Loucy (cell line): Measurements from ENCODE around the gene RERE.
A peak's percentile ranks its signal among the peaks of the same experiment; 100 is the strongest.

Experiments used
- H2AFZ ChIP-seq: fragments of 200-600 bp; sonication (generic); 2 replicates; pipeline ENCODE4 v1.6.0; 2016; ENCODE audit warnings: antibody characterized with exemption, mild to moderate bottlenecking, low read length, moderate library complexity
- H3F3A ChIP-seq: fragments of 200-600 bp; 2 replicates; pipeline ENCODE4 v1.6.0; 2016; ENCODE audit warnings: antibody characterized with exemption, low read depth, mild to moderate bottlenecking
- H3K27me3 ChIP-seq: fragments of 200-600 bp; sonication (generic); 2 replicates; pipeline ENCODE4 v1.6.1; 2014; ENCODE audit warnings: low read length, mild to moderate bottlenecking; ENCODE audit not compliant: insufficient read depth, poor library complexity, severe bottlenecking
- H3K36me3 ChIP-seq: fragments of 200-600 bp; sonication (generic); 2 replicates; pipeline ENCODE4 v1.6.1; 2016; ENCODE audit warnings: low read length; ENCODE audit not compliant: insufficient read depth
- H3K4me1 ChIP-seq: fragments of 200-600 bp; sonication (generic); 2 replicates; pipeline ENCODE4 v1.5.1; 2014; ENCODE audit warnings: low read length, mild to moderate bottlenecking; ENCODE audit not compliant: insufficient read depth, poor library complexity, severe bottlenecking
- H3K4me2 ChIP-seq: fragments of 200-600 bp; sonication (generic); 2 replicates; pipeline ENCODE4 v1.6.0; 2014; ENCODE audit warnings: antibody characterized with exemption, low read length, low read depth, mild to moderate bottlenecking; ENCODE audit not compliant: poor library complexity, severe bottlenecking
- H3K4me3 ChIP-seq: fragments of 200-600 bp; sonication (generic); 2 replicates; pipeline ENCODE4 v1.5.1; 2014; ENCODE audit warnings: low read length, mild to moderate bottlenecking, mixed read lengths; ENCODE audit not compliant: poor library complexity, severe bottlenecking
- H3K79me2 ChIP-seq: fragments of 200-600 bp; sonication (generic); 2 replicates; pipeline ENCODE4 v1.6.1; 2014; ENCODE audit warnings: low read length; ENCODE audit not compliant: insufficient read depth
- H3K9ac ChIP-seq: fragments of 200-600 bp; sonication (generic); 2 replicates; pipeline ENCODE4 v1.6.0; 2014; ENCODE audit warnings: mild to moderate bottlenecking, low read depth, low read length, moderate library complexity; ENCODE audit not compliant: poor library complexity, severe bottlenecking
- H3K9me2 ChIP-seq: fragments of 200-600 bp; sonication (generic); replicated peaks from 2 replicates; pipeline ENCODE4 v1.6.1; 2016; ENCODE audit warnings: low read depth, low read length, mixed read lengths
- H3K9me3 ChIP-seq: fragments of 200-600 bp; sonication (generic); 2 replicates; pipeline ENCODE4 v1.6.1; 2014; ENCODE audit warnings: mild to moderate bottlenecking, antibody characterized with exemption, low read length, low read depth; ENCODE audit not compliant: insufficient read depth
- H4K20me1 ChIP-seq: fragments of 200-600 bp; sonication (generic); 2 replicates; pipeline ENCODE4 v1.6.0; 2014; ENCODE audit warnings: antibody characterized with exemption, low read length, mild to moderate bottlenecking; ENCODE audit not compliant: insufficient read depth, poor library complexity, severe bottlenecking
- CTCF ChIP-seq: fragments of 200-600 bp; sonication (generic); conservative IDR thresholded peaks from 2 replicates; pipeline ENCODE4 v1.5.1; 2014; ENCODE audit warnings: mild to moderate bottlenecking, antibody characterized with exemption, low read length
- EZH2phosphoT487 ChIP-seq: fragments of 200-600 bp; IDR thresholded peaks from 2 replicates; pipeline ENCODE4 v1.6.1; 2018; ENCODE audit warnings: antibody characterized with exemption, mild to moderate bottlenecking, moderate library complexity, borderline replicate concordance

Gene RERE

GRCh38 chr1:8797216-8797615 is 20.2 kb downstream of the RERE start:
- peak overlapping the region; percentile 2 for H3K4me2 ChIP-seq
- H3K4me1 ChIP-seq, result peaks cover 14% of the 10 kb centered on the region
- H3K9me3 ChIP-seq, result no peaks in the 10 kb centered on the region

GRCh38 chr1:8796812-8797211 is 20.6 kb downstream of the RERE start:
- no peaks in the 10 kb centered on the region for H3K9me3 ChIP-seq
- H3K27me3 ChIP-seq, result no peaks in the 10 kb centered on the region
- peak overlapping the region; percentile 2 for H3K4me2 ChIP-seq
- peaks cover 2% of the 10 kb centered on the region for H4K20me1 ChIP-seq
- TF ChIP-seq CTCF, result no peak
- TF ChIP-seq EZH2phosphoT487, result no peak
- no peak overlapping the region for H3K9ac ChIP-seq
- 0 out of 2 replicates have a peak, but pooled peaks cover 3% of the 10 kb centered on the region for H3K36me3 ChIP-seq
- no peaks in the 10 kb centered on the region for H3F3A ChIP-seq
- H3K9me2 ChIP-seq, result no peaks in the 10 kb centered on the region
- peaks cover 14% of the 10 kb centered on the region for H3K4me1 ChIP-seq
- H3K4me3 ChIP-seq, result no peak overlapping the region
- no peak overlapping the region for H2AFZ ChIP-seq
- H3K79me2 ChIP-seq, result peaks cover 61% of the 10 kb centered on the region; the same call in 1 of the 2 replicates

More at GRCh38 chr1:8797216-8797615, 20.2 kb downstream of the RERE start:
- peaks cover 2% of the 10 kb centered on the region for H4K20me1 ChIP-seq
- 0 out of 2 replicates have a peak, but pooled peaks cover 3% of the 10 kb centered on the region for H3K36me3 ChIP-seq
- H3K9ac ChIP-seq, result no peak overlapping the region
- H3K79me2 ChIP-seq, result peaks cover 62% of the 10 kb centered on the region; the same call in 1 of the 2 replicates
- TF ChIP-seq EZH2phosphoT487 (no peak), CTCF (no peak)
- H3K27me3 ChIP-seq, result no peaks in the 10 kb centered on the region
- H2AFZ ChIP-seq, result no peak overlapping the region
- H3K4me3 ChIP-seq, result no peak overlapping the region
- H3F3A ChIP-seq, result no peaks in the 10 kb centered on the region
- no peaks in the 10 kb centered on the region for H3K9me2 ChIP-seq

- H3K4me2 ChIP-seq, result no peak overlapping the region
- H3K9me2 ChIP-seq, result no peaks in the 10 kb centered on the region
- 0 out of 2 replicates have a peak, but pooled peaks cover 3% of the 10 kb centered on the region for H3K36me3 ChIP-seq
- no peaks in the 10 kb centered on the region for H3K9me3 ChIP-seq
- TF ChIP-seq EZH2phosphoT487 (no peak), CTCF (no peak; the same call in 1 of the 2 replicates)
- H3K4me3 ChIP-seq, result no peak overlapping the region
- H3F3A ChIP-seq, result no peaks in the 10 kb centered on the region
- H4K20me1 ChIP-seq, result no peaks in the 10 kb centered on the region
- no peaks in the 10 kb centered on the region for H3K27me3 ChIP-seq
- no peak overlapping the region for H2AFZ ChIP-seq
- H3K79me2 ChIP-seq, result peaks cover 58% of the 10 kb centered on the region; the same call in 1 of the 2 replicates
- H3K9ac ChIP-seq, result no peak overlapping the region
- peaks cover 28% of the 10 kb centered on the region for H3K4me1 ChIP-seq
These were observed 22.8 kb downstream of the RERE start for GRCh38 chr1:8794605-8795004.
